Panc1 (cell line): ENCODE results near the gene ABL1.

ENCODE experiments used
- CTCF ChIP-seq: fragments of 450-650 bp; IDR thresholded peaks from 2 replicates; pipeline ENCODE4 v1.5.1; 2017; ENCODE audit warnings: mild to moderate bottlenecking
- POLR2AphosphoS5 ChIP-seq: IDR thresholded peaks from 2 replicates; pipeline ENCODE4 v1.6.1; 2012; ENCODE audit warnings: mild to moderate bottlenecking, low read depth, low read length, moderate library complexity
- TCF7L2 ChIP-seq: IDR thresholded peaks from 2 replicates; pipeline ENCODE4 v1.6.1; 2011; ENCODE audit warnings: mild to moderate bottlenecking, low read depth, low read length, inconsistent platforms

- TF ChIP-seq POLR2AphosphoS5, result no peak
- TF ChIP-seq CTCF, result no peak
- TF ChIP-seq TCF7L2, result no peak
Observed at GRCh38 chr9:130861372-130862180, 26.5 kb downstream of the ABL1 start.
